HG02885 (cell line): ENCODE results near the gene GPLD1.
"Not testable (repeated sequence)": the region's sequence is repeated elsewhere in the genome, so short reads cannot be mapped to it uniquely, and the experiment has no call there.

Experiments
- ATAC-seq: cut with Tn5 transposase; IDR thresholded peaks from one replicate; pipeline ENCODE4 v1.9.1; 2021; ENCODE audit warnings: mild to moderate bottlenecking; ENCODE audit not compliant: unreplicated experiment, poor library complexity

GPLD1 gene

GRCh38 chr6:24426729-24427446 lies 62.5 kb downstream of the GPLD1 start:
- no peak for ATAC-seq

GRCh38 chr6:24425091-24425490 lies 64.3 kb downstream of the GPLD1 start:
- ATAC-seq: no peak

DNA sequence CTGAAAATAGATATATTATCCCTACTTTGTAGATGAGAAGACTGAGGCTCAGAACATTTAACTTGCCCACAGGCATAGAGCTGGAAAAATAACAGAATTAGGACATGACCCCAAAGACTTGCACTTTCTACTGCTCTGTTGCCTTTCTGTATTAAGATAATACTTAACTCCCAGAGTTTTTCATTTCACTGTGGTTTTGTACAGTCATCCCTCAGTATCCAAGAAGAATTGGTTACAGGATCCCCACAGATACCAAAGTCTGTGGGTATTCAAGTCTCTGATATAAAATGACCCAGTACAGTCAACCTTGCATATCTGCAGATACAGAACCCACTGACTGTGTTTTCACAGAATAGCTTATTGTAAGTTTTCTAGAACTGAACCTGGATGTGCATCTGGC lies 69.9 kb downstream of the GPLD1 start:
- no peak for ATAC-seq

GRCh38 chr6:24415753-24416152 lies 73.6 kb downstream of the GPLD1 start:
- ATAC-seq: peak; percentile 81

- not testable (repeated sequence) for ATAC-seq
Measured at GRCh38 chr6:24414531-24414930, 74.8 kb downstream of the GPLD1 start.

- ATAC-seq: no peak
Measured at GRCh38 chr6:24412294-24412693, 77.1 kb downstream of the GPLD1 start.

DNA sequence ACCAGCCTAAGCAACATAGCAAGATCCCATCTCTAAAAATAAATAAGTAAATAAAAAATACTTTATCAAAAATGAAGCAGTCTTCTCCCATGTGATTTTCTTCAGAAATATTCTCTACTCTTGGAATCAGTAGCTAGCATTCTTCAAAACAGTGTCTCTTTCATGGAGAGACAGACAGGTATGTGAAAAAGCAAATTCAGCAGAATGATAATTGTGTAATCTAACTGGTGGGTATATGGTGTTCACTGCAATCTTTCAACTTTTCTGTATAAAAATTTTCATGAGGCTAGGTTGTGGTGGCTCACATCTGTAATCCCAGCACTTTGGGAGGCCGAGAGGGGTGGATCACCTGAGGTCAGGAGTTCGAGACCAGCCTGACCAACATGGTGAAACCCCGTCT lies 78.8 kb downstream of the GPLD1 start:
- no peak for ATAC-seq

DNA sequence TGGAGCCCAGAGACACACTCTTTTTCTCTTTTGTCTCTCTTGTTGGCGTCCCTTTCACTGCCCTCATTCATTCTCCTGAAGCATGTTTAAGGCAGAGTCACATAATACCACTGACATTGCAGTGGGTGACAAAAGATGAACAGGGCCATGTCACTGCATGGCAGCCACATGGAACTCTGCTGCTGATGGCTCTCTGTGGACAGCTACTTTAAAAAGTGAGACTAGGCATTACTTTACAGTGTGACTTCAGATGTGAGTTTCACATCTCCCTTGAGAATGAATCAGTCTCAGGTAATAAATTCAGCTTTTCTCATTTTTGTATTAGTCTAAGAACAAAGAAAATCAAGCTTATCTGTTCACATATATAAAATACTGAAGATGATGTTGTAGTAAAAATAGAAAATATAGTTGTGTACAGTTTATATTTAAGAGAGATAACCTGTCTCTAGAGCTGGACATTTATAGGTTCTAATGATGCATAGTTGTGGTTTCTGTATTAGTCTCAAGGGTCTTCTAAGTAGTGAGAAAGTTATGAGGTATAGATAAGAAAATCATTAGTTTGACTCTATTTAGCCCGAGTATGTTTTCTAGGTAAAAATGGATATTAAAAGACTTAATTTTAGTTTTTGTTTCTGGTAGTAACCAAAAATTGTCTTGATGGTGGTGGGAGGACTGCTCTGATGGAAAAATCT lies 80.5 kb downstream of the GPLD1 start:
- peak; percentile 93 for ATAC-seq

- ATAC-seq: no peak
Measured at GRCh38 chr6:24405262-24405661, 84.1 kb downstream of the GPLD1 start.

- no peak for ATAC-seq
Measured at GRCh38 chr6:24403501-24403824, 85.9 kb downstream of the GPLD1 start.

- peak; percentile 98 for ATAC-seq
Measured at GRCh38 chr6:24402697-24403500, 86.5 kb downstream of the GPLD1 start, which contains the start of gene MRS2. TSS of gene MRS2 (plus strand) at chr6:24402936. CDS start at chr6:24403047, 111 bp downstream.

- ATAC-seq: no peak
Measured at GRCh38 chr6:24401458-24401857, 87.9 kb downstream of the GPLD1 start.

DNA sequence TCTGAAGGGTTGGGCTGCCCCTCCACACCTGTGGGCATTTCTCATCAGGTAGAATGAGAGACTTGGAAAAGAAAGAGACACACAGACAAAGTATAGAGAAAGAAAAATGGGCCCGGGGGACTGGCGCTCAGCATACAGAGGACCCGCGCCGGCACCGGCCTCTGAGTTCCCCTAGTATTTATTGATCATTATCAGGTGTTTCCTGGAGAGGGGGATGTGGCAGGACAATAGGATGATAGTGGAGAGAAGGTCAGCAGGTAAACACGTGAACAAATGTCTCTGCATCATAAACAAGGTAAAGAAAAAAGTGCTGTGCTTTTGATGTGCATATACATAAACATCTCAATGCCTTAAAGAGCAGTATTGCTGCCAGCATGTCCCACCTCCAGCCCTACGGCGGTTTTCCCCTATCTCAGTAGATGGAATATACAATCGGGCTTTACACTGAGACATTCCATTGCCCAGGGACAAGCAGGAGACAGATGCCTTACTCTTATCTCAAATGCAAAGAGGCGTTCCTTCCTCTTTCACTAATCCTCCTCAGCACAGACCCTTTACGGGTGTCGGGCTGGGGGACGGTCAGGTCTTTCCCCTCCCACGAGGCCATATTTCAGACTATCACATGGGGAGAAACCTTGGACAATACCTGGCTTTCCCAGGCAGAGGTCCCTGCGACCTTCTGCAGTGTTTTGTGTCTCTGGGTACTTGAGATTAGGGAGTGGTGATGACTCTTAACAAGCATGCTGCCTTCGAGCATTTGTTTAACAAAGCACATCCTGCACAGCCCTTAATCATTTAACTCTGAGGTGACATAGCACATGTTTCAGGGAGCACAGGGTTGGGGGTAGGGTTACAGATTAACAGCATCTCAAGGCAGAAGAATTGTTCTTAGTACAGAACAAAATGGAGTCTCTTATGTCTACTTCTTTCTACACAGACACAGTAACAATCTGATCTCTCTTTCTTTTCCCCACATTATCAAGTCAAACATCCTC lies 89.0 kb downstream of the GPLD1 start:
- ATAC-seq: not testable (repeated sequence)

GRCh38 chr6:24397631-24398030 lies 91.7 kb downstream of the GPLD1 start:
- no peak for ATAC-seq

DNA sequence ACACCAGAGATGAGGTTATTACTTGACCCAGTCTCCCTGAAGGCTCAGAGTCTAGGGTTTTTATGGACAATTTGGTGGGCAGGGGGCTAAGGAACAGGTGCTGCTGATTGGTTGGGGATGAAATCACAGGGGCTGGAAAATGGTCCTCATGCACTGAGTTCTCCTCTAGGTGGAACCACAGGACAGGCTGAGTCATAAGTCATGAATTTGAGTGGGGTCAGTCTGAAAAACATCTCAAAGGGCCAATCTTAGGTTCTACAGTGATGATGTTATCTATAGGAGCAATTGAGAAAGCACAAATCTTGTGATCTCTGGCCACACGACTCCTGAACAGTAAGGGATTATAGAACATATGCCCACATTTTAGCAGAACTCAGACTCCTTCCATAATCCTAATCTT lies 92.6 kb downstream of the GPLD1 start:
- ATAC-seq: no peak

- ATAC-seq: no peak
Measured at GRCh38 chr6:24394780-24395437, 94.5 kb downstream of the GPLD1 start.

- no peak for ATAC-seq
Measured at GRCh38 chr6:24394061-24394779, 95.2 kb downstream of the GPLD1 start.

- ATAC-seq: peak; percentile 94
Measured at GRCh38 chr6:24391756-24392405, 97.5 kb downstream of the GPLD1 start.
